Erythroblast (primary cell): ENCODE data around the gene PRDX3.

Source experiments
- GATA1 ChIP-seq: IDR thresholded peaks from 2 replicates; pipeline ENCODE4 v1.6.1; 2011; ENCODE audit warnings: low read depth, mild to moderate bottlenecking, control low read depth, low read length, moderate library complexity
- POLR2A ChIP-seq: IDR thresholded peaks from 2 replicates; pipeline ENCODE4 v1.6.1; 2011; ENCODE audit warnings: mild to moderate bottlenecking, low read length

- no peak for TF ChIP-seq POLR2A
- TF ChIP-seq GATA1 = no peak
Measured at GRCh38 chr10:119209035-119209735, 30.6 kb upstream of the PRDX3 start.
